Left renal cortex interstitium (tissue), 4 donors: ENCODE data around the gene BTBD18. TPM values are rescaled to one million over a fixed set of nuclear protein-coding genes. Genes with fewer than 3 reads are reported as not detected.

Experiments
- DNase-seq, 4 donors: peaks; one replicate each; pipeline ENCODE4 v3.0.0-alpha.2; 2013; ENCODE audit warnings: low read depth in 4 of 4, low spot score in 2 of 4, missing footprints in 1 of 4
- polyA plus RNA-seq, 4 donors: library from polyadenylated mRNA; unstranded; fragments of 120-200 nt; gene quantifications; one replicate each; pipeline ENCODE4 v1.2.1, GENCODE V29; 2013; ENCODE audit not compliant: insufficient read length in 4 of 4

The BTBD18 gene
- polyA plus RNA-seq, 4 donors, result 0.24 to 0.49 (median 0.33) TPM; not detected in 1

- DNase-seq, result no peak
Measured at GRCh38 chr11:57776031-57776521, 24.5 kb upstream of the BTBD18 start.

GRCh38 chr11:57775491-57775890 lies 23.9 kb upstream of the BTBD18 start:
- no peak for DNase-seq

DNA sequence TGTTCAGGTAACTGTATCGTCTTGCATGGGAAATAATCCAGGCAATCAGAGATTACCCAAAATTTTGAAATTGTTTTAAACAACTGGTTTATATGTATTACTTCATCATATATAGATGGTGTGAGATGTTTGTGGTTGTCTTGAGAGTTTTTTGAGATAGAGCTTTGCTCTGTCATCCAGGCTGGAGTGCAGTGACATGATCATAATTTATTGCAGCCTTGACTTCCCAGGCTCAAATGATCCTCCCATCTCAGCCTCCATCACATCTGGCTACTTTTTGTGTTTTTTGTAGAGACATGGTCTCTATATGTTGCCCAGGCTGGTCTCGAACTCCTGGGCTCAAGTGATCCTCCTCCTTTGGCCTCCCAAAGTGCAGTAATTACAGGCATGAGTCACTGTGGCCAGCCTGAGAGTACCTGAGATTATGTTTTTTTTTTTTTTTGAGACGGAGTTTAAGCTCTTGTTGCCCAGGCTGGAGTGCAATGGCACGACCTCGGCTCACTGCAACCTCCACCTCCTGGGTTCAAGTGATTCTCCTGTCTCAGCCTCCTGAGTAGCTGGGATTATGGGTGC lies 21.5 kb upstream of the BTBD18 start:
- DNase-seq, result no peak

DNA sequence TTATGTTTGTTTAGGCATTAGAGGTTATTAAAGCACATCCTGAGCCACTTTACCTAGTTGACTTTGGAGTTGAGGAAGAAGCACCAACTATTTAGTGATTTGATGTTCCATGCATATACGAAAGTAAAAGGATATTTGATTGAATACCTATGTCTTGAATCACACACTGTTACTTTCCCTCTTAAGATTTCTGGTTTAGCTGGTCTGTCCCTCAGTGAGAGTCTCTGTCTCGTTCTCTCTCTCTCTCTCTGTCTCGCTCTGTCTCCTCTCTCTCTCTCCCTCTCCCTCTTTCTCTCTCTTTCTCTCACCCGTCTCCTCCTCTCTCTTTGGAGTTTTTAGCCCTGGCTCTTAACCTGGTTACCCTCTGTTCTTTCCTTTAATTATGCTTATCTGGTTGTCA lies 20.9 kb upstream of the BTBD18 start:
- DNase-seq, result no peak

DNA sequence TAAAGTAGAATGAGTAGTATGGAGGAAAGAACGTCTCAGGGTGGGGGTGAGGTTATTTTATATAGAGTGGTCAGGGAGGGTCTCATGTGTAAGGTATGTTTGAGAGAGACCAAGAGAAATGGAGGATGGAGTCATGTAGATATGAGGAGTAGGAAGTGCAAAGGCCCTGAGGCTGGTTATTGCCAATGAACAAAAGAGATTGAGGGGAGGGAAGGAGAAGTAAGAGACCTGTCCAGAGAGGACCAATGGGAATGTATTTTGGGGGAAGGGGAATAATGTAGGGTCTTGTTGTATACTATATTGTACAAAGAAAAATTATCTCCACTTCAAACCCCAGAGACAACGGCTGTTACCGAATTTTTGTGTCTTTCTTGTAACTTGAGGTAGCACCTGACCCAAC lies 19.7 kb upstream of the BTBD18 start:
- DNase-seq, result no peak

GRCh38 chr11:57770793-57771192 lies 19.2 kb upstream of the BTBD18 start:
- no peak for DNase-seq

DNA sequence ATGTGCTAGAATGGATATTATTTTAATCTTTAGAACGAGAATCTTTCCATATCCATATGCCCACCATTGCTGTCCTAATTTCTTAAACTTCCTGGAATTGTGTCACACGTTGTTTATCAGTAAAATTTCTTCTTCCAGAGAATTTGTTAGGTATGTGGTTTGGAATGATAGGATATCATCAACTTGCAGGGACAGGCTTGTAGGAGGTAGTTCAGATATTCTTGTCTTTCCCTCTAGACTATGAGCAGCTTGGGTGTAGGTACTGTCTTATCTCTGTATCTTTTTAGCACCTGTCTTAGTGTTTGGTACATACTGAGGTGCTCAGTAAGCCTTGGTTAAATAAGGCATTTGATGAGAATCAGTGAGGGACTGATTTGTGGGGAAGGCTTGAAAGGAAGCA lies 13.4 kb upstream of the BTBD18 start:
- DNase-seq, result no peak

DNA sequence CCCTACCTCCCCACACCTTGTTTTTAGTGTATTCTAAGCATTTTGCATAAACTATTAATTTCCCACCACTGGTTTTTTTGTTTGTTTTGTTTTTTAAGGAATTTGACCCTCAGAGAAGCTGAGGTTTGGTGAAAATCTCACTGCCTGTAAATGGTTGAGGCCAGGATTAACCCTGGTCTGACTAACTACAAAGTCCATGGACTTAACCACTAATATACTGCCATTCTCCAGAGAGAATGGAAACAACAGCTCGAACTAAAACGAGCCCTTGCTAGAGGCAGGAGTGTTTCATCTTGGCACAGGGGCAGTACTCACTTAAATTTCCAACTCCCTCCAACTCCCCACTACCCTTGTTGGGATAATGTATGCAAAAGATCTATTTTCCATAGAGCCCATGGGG lies 12.9 kb upstream of the BTBD18 start:
- no peak for DNase-seq

DNA sequence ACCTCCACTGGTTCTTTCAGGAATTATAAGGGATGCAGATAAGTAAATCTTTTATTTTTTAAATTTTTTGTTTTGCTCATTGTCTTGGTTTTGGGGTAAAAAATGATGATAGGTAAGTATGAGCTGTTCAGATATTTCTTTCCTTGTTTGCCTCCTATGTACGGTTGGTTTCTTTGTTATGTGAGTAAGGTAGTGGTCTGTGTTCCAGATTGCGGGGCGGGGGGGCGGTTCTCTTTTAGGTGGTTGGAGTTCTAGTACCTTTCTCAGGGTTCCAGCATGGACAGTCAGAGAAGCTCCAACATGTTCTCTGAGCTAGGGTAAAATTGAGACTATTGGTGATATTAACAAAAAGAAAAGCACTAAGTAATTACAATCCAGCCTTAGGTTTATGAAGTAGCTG lies 12.4 kb upstream of the BTBD18 start:
- DNase-seq, result no peak

- DNase-seq, result peak in 1 of 4 donors; percentile 75
Measured at GRCh38 chr11:57763568-57763967, 11.9 kb upstream of the BTBD18 start.

GRCh38 chr11:57762235-57762861 lies 10.7 kb upstream of the BTBD18 start:
- no peak for DNase-seq

GRCh38 chr11:57761301-57762234 lies 9.9 kb upstream of the BTBD18 start, which contains the start of gene CTNND1:
TSS of gene CTNND1 (plus strand) at chr11:57761802. CDS start at chr11:57791479, 29,677 bp downstream.
- peak; percentile 93 to 98 (median 96) for DNase-seq

DNA sequence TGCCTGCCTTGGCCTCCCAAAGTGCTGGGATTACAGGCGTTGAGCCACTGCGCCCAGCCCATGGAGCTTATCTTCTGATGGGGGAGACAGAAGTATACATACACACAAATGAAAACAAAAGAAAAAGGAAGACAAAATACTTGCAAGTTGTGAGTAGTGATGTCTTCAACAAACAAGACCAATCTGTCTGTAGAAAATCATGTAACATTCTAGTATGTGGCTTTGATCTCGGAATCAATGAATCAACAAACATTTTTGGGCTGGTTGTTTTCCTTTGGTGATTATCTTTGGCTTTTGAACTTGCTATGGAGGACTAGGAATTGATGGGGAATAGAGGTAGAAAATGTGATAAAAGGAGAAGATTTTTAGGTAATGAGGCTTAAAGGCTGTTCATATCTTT lies 6.6 kb upstream of the BTBD18 start:
- DNase-seq, result no peak

DNA sequence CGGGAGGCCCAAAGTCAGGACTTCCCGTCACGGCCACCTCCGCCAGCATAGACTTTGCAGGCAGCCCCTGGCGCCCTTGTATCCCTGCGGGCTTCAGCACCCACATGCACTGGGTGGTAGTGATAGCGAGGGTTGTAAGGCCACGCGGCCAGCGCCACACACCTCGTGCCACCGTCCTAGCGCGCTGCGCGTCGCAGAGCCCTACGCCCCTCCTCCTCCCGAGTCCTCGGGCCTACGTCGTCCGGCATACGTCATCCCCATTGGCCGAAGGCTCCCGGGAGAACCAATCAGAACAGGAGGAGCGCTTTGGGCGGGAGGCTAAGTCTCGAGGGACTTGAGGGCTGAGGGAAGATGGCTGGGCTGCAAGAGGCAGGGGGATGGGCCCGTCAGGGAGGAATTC lies 1.3 kb upstream of the BTBD18 start:
- DNase-seq, result no peak

GRCh38 chr11:57751176-57751575 lies 443 bp downstream of the BTBD18 start:
- no peak for DNase-seq

- no peak for DNase-seq
Measured at GRCh38 chr11:57746920-57747319, 4.7 kb downstream of the BTBD18 start.

- DNase-seq, result no peak
Measured at GRCh38 chr11:57745206-57745605, 6.4 kb downstream of the BTBD18 start.

DNA sequence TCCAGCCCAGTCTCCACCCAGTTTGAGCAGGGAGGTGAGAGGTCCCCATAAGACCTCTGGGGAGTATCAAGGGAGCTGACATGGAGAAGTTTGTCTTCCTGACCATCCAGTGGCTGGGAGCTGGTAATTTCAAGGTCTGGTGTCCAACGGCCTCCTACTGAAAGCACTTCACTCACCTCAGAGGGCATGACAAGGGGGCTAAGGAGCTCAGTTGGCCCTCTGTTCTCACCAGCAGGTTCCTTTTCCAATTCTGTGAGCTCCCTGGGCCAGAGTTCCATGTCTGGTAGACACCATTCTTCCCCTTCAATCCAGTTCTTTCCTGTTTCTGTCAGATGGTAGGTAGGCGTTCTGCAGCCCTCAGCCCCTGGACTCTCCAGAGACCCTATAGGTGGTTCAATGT lies 7.3 kb downstream of the BTBD18 start:
- DNase-seq, result no peak

DNA sequence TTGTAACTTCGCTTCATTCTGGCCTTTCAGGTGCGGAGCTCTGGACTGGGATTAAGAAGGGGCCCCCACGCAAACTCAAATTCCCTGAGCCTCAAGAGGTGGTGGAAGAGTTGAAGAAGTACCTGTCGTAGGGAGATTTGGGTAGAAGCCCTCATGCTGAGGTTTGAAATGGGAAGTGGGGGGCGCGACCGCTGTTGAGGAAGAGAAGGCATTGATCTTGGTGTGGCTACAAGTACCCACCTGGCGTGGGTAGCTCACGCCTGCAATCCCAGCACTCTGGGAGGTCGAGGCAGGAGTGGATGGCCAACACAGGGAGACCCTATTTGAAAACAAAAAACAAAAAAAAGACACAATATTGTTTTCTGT lies 9.5 kb downstream of the BTBD18 start:
- DNase-seq, result no peak

DNA sequence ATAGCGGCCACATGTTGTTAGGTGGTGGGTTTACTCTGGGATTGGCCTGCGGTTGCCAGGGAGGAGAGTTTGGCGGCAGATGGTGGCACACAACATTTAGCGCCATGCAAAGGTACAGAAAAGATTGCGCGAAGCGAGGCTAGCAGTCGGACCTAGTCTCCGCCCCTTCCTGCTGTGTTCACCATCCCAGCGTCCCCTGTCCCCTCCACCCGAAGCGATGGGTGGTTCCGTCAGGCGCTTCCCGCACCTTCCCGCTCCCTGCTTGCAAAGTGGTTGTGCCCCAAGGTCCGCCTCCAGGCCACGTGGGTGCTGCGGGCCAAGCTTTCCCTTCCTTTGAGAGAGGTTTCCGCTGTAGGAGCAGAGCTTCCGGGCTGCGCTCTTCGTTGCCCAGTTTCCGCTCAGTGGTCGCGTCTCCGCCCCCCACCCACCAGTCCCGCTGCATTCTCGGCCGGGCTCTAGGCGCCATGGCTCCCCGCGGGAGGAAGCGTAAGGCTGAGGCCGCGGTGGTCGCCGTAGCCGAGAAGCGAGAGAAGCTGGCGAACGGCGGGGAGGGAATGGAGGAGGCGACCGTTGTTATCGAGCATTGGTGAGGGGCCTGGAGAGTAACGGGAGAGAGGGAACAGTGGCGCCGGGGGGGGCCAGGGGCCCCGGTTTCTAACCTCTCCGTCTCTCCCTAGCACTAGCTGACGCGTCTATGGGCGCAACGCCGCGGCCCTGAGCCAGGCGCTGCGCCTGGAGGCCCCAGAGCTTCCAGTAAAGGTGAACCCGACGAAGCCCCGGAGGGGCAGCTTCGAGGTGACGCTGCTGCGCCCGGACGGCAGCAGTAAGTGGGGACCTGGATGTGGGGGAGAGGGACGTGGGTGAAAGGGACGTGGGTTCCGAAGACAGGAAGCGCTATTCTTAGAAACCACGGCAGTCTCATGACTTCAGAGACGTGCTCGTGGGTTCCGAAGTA lies 10.2 kb downstream of the BTBD18 start, which contains the start of gene SELENOH:
Gene SELENOH (plus strand): TSS at position 360 of the 955 bp plus-strand sequence. CDS start 105 bp downstream, at position 465.
- peak; percentile 85 to 96 (median 90) for DNase-seq
